IPS-18a (cell line): ENCODE measurements around the gene PAK1IP1.
"Not testable (repeated sequence)": the region's sequence is repeated elsewhere in the genome, so short reads cannot be mapped to it uniquely, and the experiment has no call there.

Experiments used
- H3K27ac ChIP-seq: one replicate; pipeline ENCODE4 v1.5.1; 2013; ENCODE audit warnings: low read length
- H3K27me3 ChIP-seq: one replicate; pipeline ENCODE4 v1.6.1; 2013; ENCODE audit warnings: mild to moderate bottlenecking, low read length; ENCODE audit not compliant: control insufficient read depth, insufficient read depth
- H3K36me3 ChIP-seq: one replicate; pipeline ENCODE4 v1.6.1; 2013; ENCODE audit warnings: low read depth, low read length; ENCODE audit not compliant: control insufficient read depth
- H3K4me1 ChIP-seq: one replicate; pipeline ENCODE4 v1.6.1; 2013; ENCODE audit warnings: low read depth, low read length; ENCODE audit not compliant: control insufficient read depth
- H3K4me3 ChIP-seq: one replicate; pipeline ENCODE4 v1.5.1; 2013; ENCODE audit warnings: low read length
- H3K9ac ChIP-seq: one replicate; pipeline ENCODE4 v1.6.1; 2013; ENCODE audit warnings: mild to moderate bottlenecking, low read length, moderate library complexity
- H3K9me3 ChIP-seq: one replicate; pipeline ENCODE4 v1.6.1; 2013; ENCODE audit warnings: low read depth, low read length; ENCODE audit not compliant: control insufficient read depth

PAK1IP1 gene

DNA sequence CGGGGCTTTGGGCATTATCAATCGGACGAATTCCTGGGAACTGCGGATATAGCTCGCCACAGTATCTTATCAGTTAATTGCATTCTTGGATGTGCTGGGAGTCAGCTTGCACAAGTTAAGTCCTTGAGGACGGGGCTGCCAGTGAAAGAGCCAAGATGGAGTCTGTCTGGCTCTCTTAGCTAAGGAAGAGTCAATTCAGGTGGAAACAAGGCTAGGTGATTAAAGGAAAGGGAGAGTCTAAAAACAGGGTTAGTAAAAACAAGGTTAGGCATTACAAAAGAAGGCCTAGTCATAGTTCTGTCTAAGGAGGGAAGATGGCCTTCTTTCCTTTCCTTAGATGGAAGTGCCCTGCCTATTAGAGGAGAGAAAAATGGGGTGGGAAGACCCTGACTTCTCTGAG lies 55.8 kb downstream of the PAK1IP1 start:
- H3K27me3 ChIP-seq, H3K27ac ChIP-seq, H3K4me3 ChIP-seq, H3K4me1 ChIP-seq, H3K9ac ChIP-seq, H3K9me3 ChIP-seq: not testable (repeated sequence)
- peaks cover 41% of the 10 kb centered on the region for H3K36me3 ChIP-seq

DNA sequence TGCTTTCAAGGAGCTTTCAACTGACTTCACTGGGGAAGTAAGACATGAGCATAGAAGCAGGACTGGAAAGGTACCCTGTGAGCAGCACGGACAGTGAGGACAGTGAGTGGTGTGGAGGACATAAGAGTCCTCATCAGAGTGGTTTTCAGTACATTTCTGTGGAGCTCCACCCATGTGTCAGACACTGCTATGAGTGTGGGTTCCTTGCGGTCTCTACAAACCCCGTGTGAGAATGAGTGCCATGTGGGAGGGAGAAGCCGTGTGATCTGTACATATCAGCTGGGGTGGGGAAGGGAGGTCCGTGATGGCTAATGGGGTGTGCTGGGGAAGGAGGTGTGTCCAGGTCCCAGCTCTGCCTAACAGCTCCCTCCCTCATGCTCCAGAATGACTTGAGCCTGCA lies 57.0 kb downstream of the PAK1IP1 start:
- H3K36me3 ChIP-seq, result peaks cover 41% of the 10 kb centered on the region
- not testable (repeated sequence) for H3K4me1 ChIP-seq, H3K9me3 ChIP-seq, H3K27me3 ChIP-seq, H3K9ac ChIP-seq, H3K4me3 ChIP-seq, H3K27ac ChIP-seq

DNA sequence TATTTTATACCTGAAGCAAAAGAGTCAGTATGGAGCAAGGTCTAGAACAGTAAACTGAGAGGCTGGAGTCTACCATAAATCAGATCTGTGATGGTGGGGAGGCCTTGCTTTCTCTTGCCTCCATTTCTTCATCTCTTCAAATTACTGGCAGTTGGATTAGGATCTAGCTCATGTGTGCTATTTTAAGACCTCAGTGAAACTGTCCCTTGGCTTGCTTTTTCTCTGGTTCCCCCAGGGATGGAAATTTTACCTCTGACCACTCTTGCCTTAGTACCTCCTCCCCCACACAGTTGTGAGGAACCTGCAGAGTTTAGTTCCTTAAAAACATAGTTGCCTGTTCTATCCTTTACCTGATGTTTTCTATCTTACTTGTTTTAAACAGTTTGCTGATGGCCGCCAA lies 61.3 kb downstream of the PAK1IP1 start:
- no peaks in the 10 kb centered on the region for H3K9me3 ChIP-seq
- no peak overlapping the region for H3K9ac ChIP-seq
- H3K36me3 ChIP-seq, result peaks cover 35% of the 10 kb centered on the region
- H3K4me3 ChIP-seq, result no peak overlapping the region
- H3K27me3 ChIP-seq, result no peaks in the 10 kb centered on the region
- H3K27ac ChIP-seq, result no peak overlapping the region
- H3K4me1 ChIP-seq, result no peaks in the 10 kb centered on the region
